HG02798 (cell line): ENCODE data around the gene PDGFA.

Source experiments
- ATAC-seq: cut with Tn5 transposase; IDR thresholded peaks from one replicate; pipeline ENCODE4 v1.9.1; 2021; ENCODE audit warnings: mild to moderate bottlenecking; ENCODE audit not compliant: unreplicated experiment, poor library complexity

Gene PDGFA

GRCh38 chr7:538764-539685, 19.4 kb upstream of the PDGFA start:
- no peak for ATAC-seq

GRCh38 chr7:537911-538634, 18.4 kb upstream of the PDGFA start:
- ATAC-seq, result no peak

GRCh38 chr7:536231-536630, 16.6 kb upstream of the PDGFA start:
- no peak for ATAC-seq

- ATAC-seq, result no peak
Observed at GRCh38 chr7:534959-535358, 15.3 kb upstream of the PDGFA start.

GRCh38 chr7:534075-534474, 14.4 kb upstream of the PDGFA start:
- no peak for ATAC-seq

GRCh38 chr7:533266-533665, 13.6 kb upstream of the PDGFA start:
- ATAC-seq, result no peak

- ATAC-seq, result no peak
Observed at GRCh38 chr7:532379-533143, 12.9 kb upstream of the PDGFA start.

- ATAC-seq, result no peak
Observed at GRCh38 chr7:531777-532176, 12.1 kb upstream of the PDGFA start.

- ATAC-seq, result no peak
Observed at GRCh38 chr7:528451-528850, 8.8 kb upstream of the PDGFA start.

GRCh38 chr7:527723-528122, 8.1 kb upstream of the PDGFA start:
- no peak for ATAC-seq

GRCh38 chr7:526460-527034, 6.9 kb upstream of the PDGFA start:
- no peak for ATAC-seq

GRCh38 chr7:525740-526139, 6.1 kb upstream of the PDGFA start:
- ATAC-seq, result no peak

- ATAC-seq, result no peak
Observed at GRCh38 chr7:524800-525199, 5.2 kb upstream of the PDGFA start.

GRCh38 chr7:523347-524336, 4.0 kb upstream of the PDGFA start:
- ATAC-seq, result no peak

GRCh38 chr7:522951-523314, 3.3 kb upstream of the PDGFA start:
- no peak for ATAC-seq

GRCh38 chr7:522071-522950, 2.7 kb upstream of the PDGFA start:
- no peak for ATAC-seq

GRCh38 chr7:521221-522070, 1.8 kb upstream of the PDGFA start:
- no peak for ATAC-seq
